HFF-Myc (cell line): ENCODE results near the gene TMEM167A.

ENCODE experiments used
- DNase-seq: peaks from one replicate; pipeline ENCODE4 v3.0.0-alpha.2; 2011; ENCODE audit warnings: low read depth; ENCODE audit errors: extremely low read depth
- H3K4me3 ChIP-seq: replicated peaks from 2 replicates; pipeline ENCODE4 v1.5.1; 2011; ENCODE audit warnings: low read depth, mild to moderate bottlenecking, control low read depth, low read length
- TF ChIP-seq, protein P1 (sequence below): IDR thresholded peaks from 2 replicates; pipeline ENCODE4 v1.5.1; 2012; ENCODE audit warnings: mild to moderate bottlenecking, low read depth, low read length, control low read depth; ENCODE audit errors: missing control alignments

TMEM167A gene

DNA sequence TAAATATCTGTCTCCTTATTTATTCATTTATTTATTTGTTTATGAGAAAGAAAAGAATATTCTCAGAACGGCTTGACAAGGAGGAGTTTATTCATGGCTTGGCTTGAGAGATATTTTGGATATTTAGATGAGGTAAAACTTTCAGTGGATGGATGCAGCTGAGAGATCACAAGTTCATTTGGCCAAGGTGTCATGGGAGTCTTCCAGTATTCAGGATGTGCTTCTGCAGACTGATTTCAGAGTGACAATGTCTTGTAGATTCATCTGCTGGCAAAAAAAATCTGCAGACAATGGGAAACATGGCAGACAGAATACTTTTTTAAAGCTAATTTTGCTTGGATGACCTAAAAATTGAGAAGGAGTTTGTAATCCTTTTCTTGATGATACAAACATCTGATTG, 38.6 kb upstream of the TMEM167A start:
- TF ChIP-seq, protein P1, sequence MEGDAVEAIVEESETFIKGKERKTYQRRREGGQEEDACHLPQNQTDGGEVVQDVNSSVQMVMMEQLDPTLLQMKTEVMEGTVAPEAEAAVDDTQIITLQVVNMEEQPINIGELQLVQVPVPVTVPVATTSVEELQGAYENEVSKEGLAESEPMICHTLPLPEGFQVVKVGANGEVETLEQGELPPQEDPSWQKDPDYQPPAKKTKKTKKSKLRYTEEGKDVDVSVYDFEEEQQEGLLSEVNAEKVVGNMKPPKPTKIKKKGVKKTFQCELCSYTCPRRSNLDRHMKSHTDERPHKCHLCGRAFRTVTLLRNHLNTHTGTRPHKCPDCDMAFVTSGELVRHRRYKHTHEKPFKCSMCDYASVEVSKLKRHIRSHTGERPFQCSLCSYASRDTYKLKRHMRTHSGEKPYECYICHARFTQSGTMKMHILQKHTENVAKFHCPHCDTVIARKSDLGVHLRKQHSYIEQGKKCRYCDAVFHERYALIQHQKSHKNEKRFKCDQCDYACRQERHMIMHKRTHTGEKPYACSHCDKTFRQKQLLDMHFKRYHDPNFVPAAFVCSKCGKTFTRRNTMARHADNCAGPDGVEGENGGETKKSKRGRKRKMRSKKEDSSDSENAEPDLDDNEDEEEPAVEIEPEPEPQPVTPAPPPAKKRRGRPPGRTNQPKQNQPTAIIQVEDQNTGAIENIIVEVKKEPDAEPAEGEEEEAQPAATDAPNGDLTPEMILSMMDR: no peak
- H3K4me3 ChIP-seq: no peak overlapping the region
- no peak for DNase-seq

DNA sequence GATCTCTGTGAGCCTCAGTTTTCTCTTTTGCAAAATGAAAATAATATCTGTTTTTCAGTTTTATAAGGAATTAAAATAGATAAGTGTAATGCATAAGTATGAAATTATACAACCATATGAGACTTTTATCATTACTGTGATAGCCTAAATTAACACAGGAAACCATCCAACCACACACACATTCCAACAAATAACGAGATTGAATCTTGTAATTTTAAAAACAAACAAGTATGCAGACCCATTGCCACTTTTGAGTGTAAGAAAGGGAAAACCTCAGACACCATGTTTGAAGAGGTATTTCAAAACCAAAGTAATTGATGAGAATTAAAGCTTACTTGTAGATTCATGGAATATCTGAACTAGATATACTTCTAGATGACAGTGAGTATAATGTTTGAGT, 32.2 kb upstream of the TMEM167A start:
- no peak overlapping the region for H3K4me3 ChIP-seq
- TF ChIP-seq, protein P1: no peak
- DNase-seq: no peak

DNA sequence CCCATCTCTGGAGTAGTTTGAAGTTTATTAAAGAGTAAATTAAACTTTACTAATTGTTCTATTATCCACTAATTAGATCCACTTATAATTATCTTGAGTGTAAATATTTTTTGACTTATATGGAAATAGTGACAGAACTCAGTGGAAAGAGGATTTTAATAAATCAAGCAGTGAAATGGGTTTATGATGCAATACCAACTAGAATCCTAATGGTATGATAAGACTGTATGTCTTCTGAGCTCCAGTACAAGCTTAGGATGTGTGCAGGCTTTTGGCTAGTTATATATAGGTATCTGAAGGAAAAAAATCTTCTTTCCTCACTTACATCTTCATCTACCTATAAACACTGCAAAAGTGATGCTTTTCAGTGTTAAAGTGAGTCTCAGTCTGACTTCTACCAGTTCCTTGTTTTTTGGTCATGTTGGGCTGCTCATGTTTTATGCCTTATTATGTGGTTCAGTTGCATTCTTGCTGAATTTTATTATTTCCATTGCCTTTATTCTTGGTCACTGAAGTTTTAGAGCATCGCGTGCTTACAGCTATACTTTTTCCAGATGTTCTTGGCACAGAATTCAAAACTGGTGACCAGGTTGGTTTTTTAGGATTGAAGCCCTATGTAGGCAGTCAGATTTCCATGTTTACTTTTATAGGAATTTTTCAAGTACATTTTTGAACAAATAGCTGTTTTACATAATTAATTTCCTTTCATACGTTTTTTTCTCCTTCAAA, 30.7 kb upstream of the TMEM167A start:
- no peak for DNase-seq
- H3K4me3 ChIP-seq: no peak overlapping the region
- TF ChIP-seq, protein P1: no peak

DNA sequence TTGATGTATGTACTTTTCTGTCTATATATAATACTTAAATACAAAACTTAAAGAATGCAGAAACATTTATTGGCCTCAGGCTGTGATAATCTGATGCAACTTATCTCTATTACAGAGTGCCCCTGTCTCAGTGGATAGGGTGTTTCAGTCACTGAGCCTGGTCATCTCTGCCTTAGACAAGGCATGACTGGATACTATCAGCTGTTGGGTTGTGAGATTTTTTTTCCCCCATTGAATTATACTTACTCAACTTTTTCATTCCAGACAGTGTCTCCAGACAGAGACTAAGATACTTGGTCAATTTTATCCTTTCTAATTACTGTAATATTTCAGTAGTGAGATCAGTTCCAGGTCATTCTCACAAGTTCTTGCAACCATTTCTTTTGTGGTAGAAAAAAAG, 26.8 kb upstream of the TMEM167A start:
- DNase-seq: no peak
- no peak overlapping the region for H3K4me3 ChIP-seq
- TF ChIP-seq, protein P1: no peak

DNA sequence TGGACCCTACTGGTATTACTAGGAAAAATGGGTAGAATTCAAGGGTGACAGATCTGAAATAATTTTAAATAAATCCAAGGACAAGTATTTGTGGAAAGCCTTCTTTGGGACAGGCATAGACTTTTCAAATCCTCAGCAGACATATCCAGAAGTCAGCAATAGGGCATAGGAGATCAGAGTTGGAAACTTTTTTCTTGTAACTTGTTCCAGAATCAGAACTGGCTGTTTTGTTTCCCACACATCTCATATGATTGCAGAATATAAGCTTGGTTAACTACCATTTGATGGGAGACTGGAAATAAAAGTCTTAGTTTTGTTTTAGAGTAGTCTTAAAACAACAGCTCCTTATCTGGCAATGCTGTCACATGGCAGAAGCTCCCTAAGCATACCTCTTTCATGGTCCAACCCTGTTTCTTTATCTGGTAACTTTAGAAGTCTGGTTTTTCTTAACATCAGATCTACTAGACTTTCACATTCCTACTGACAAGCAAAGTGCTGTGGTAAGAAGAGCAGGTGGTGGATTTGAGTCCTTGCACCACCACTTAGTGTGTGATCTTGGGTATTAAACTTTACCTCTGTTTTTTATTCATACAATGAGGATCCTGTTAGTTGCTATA, 25.3 kb upstream of the TMEM167A start:
- TF ChIP-seq, protein P1: no peak

DNA sequence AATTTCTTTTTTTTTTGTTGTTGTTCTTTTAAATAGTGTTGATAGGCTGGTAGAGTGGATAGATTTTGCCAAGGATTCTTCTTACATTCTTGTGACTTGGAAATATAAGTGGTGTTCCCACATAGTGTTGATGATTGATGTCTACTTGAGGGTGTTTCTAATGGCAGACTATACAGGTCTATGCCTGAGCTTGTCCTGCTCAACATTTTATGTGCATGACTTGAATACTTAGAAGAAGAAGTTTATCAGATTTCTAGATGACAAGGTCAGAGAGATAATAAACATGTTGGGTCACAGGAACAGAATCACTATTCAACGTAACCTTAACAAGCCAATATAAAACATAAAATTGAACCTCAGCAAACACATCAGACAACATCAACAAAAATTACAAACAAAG, 24.3 kb upstream of the TMEM167A start:
- DNase-seq: no peak
- no peak overlapping the region for H3K4me3 ChIP-seq
- TF ChIP-seq, protein P1: no peak

More for the DNA sequence above, 25.3 kb upstream of the TMEM167A start:
- no peak for DNase-seq
- H3K4me3 ChIP-seq: no peak overlapping the region

DNA sequence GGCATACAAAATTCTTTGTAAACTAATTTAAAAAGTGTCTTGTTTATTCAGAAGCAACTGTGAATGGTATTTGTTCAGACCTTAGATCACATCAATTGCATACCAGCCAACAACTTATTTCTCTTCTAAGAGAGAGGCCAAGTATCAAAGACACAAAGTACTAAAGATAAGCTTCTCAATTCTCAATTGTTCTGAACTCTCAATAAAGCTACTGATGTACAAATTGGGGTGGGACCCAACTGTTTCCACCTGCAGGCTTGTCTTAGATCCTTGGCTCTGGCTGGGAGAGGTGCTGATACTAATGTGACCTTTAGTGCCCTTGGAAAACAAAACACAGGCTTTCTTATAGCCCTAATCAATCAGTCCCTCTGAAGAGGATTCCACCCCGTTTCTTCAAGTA, 22.3 kb upstream of the TMEM167A start:
- no peak overlapping the region for H3K4me3 ChIP-seq
- TF ChIP-seq, protein P1: no peak
- no peak for DNase-seq
